Testis (tissue), 5 donors: Measurements from ENCODE around the gene CDH1. TPM values are rescaled to one million over a fixed set of nuclear protein-coding genes. Genes with fewer than 3 reads are reported as not detected.

Source experiments
- DNase-seq: peaks from one replicate; pipeline ENCODE4 v3.0.0-alpha.2; 2019
- H3K27ac ChIP-seq, 2 donors: fragments of 200-600 bp; sonication (generic); one replicate each; pipeline ENCODE4 v1.5.1; 2019
- H3K27me3 ChIP-seq: fragments of 200-600 bp; sonication (generic); one replicate; pipeline ENCODE4 v1.5.1; 2019
- H3K36me3 ChIP-seq: fragments of 200-600 bp; sonication (generic); one replicate; pipeline ENCODE4 v1.5.1; 2017; ENCODE audit warnings: low read depth; ENCODE audit errors: missing control alignments
- H3K4me1 ChIP-seq: fragments of 200-600 bp; sonication (generic); one replicate; pipeline ENCODE4 v1.5.1; 2019
- H3K4me3 ChIP-seq, 2 donors: fragments of 200-600 bp; sonication (generic); one replicate each; pipeline ENCODE4 v1.5.1; 2017 to 2019
- H3K9me3 ChIP-seq: fragments of 200-600 bp; sonication (generic); one replicate; pipeline ENCODE4 v1.5.1; 2017
- POLR2A ChIP-seq: fragments of 450-650 bp; IDR thresholded peaks from one replicate; pipeline ENCODE4 v1.6.1; 2017; ENCODE audit warnings: antibody characterized with exemption, mild to moderate bottlenecking, moderate library complexity
- WGBS, 2 donors: methylation state at CpG; one replicate each; pipeline ENCODE4 v1.1.5; 2018; 5-methylcytosine and 5-hydroxymethylcytosine counted together
- intact Hi-C: fragments of 100-400 bp; cut with DNase I; formaldehyde crosslinking; loops from one replicate; pipeline ENCODE4 v1.15.1; 2023; ENCODE audit warnings: low total_unique reads
- long read RNA-seq, 2 donors: transcript quantifications; one replicate each; lab custom pipeline, GENCODE V29; 2026
- polyA plus RNA-seq: library from polyadenylated mRNA; stranded (reverse); fragments of 350-450 nt; fragmentation: Illumina TruSeq; extraction: RNeasy Lipid Tissue Mini Kit (QIAGEN cat#74804); gene quantifications from one replicate; pipeline ENCODE4 v1.2.3, GENCODE V29; 2014; ENCODE audit warnings: low read depth, low replicate concordance; ENCODE audit not compliant: insufficient read depth
- total RNA-seq, 2 donors: library from RNA; depleted of rRNA; stranded (reverse); fragments of >200 nt; gene quantifications; one replicate each; pipeline ENCODE4 v1.2.3, GENCODE V29; 2016
- TF ChIP-seq, protein P1 (sequence below), 3 experiments: fragments of 450-650 bp in 2 of 3; fragments of 200-600 bp in 1 of 3; sonication (generic) in 1 of 3; IDR thresholded peaks; one replicate each; pipeline ENCODE4 v1.5.1; 2016 to 2019; ENCODE audit warnings: antibody characterized with exemption in 3 of 3, mild to moderate bottlenecking in 2 of 3, moderate library complexity in 1 of 3

CDH1 gene
- 1 to 10 TPM in 1 of 2 donors, under 1 TPM in 1; 0.94 to 2.1 TPM for total RNA-seq
- polyA plus RNA-seq: 5.5 TPM
- long read RNA-seq, donor 1, full-length matches to known transcripts: 3 of 3 reads
- long read RNA-seq, donor 1, partial matches to known transcripts: 0 of 3 reads
- long read RNA-seq, donor 1, other reads (novel, unspliced or antisense): 0 of 3 reads
- long read RNA-seq, donor 2: 0 reads

DNA sequence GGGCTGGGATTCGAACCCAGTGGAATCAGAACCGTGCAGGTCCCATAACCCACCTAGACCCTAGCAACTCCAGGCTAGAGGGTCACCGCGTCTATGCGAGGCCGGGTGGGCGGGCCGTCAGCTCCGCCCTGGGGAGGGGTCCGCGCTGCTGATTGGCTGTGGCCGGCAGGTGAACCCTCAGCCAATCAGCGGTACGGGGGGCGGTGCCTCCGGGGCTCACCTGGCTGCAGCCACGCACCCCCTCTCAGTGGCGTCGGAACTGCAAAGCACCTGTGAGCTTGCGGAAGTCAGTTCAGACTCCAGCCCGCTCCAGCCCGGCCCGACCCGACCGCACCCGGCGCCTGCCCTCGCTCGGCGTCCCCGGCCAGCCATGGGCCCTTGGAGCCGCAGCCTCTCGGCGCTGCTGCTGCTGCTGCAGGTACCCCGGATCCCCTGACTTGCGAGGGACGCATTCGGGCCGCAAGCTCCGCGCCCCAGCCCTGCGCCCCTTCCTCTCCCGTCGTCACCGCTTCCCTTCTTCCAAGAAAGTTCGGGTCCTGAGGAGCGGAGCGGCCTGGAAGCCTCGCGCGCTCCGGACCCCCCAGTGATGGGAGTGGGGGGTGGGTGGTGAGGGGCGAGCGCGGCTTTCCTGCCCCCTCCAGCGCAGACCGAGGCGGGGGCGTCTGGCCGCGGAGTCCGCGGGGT lies at the start of gene CDH1:
Gene CDH1 (plus strand): TSS at position 247 of the 684 bp plus-strand sequence. CDS start 124 bp downstream, at position 371.
- intact Hi-C loops: no loop called here
- 2 to 7% methylated on average over 33 to 48 of the region's 63 CpGs for WGBS, 2 donors
- no peaks in the 10 kb centered on the region for H3K9me3 ChIP-seq
- peak within 1 kb of the TSS; percentile 43 to 61 for H3K4me3 ChIP-seq
- peak; percentile 73 for DNase-seq
- H3K27ac ChIP-seq: no peak within 1 kb of the TSS
- peaks cover 10% of the 10 kb centered on the region for H3K4me1 ChIP-seq
- H3K36me3 ChIP-seq: no peaks in the 10 kb centered on the region
- TF ChIP-seq, protein P1, sequence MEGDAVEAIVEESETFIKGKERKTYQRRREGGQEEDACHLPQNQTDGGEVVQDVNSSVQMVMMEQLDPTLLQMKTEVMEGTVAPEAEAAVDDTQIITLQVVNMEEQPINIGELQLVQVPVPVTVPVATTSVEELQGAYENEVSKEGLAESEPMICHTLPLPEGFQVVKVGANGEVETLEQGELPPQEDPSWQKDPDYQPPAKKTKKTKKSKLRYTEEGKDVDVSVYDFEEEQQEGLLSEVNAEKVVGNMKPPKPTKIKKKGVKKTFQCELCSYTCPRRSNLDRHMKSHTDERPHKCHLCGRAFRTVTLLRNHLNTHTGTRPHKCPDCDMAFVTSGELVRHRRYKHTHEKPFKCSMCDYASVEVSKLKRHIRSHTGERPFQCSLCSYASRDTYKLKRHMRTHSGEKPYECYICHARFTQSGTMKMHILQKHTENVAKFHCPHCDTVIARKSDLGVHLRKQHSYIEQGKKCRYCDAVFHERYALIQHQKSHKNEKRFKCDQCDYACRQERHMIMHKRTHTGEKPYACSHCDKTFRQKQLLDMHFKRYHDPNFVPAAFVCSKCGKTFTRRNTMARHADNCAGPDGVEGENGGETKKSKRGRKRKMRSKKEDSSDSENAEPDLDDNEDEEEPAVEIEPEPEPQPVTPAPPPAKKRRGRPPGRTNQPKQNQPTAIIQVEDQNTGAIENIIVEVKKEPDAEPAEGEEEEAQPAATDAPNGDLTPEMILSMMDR (IDR thresholded peaks at IDR 0.05): no peak
- TF ChIP-seq POLR2A: no peak
- H3K27me3 ChIP-seq: peaks cover 3% of the 10 kb centered on the region

DNA sequence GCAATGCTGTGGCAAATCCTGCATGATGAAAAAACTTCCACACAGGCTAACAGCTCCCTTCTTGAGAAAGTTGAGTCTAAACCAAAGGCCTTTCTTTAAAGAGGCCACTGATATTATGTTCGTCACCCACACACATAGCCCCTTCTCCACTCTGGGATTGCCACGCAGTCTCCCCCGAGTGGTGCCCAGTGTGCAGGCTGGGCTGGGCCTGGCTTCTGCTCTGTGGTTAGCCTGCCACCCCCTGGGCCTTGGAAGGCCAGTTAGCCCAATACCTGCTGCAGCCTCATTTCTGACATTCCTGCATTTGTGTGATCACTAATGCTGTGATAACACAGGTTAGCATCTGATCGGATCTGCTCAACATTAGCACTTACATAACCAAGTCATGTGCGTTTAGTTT lies 47.2 kb upstream of the CDH1 start:
- intact Hi-C loops: no loop called here
- no peak overlapping the region for H3K27ac ChIP-seq
- no peak for DNase-seq
- no peak overlapping the region for H3K4me3 ChIP-seq
- no peaks in the 10 kb centered on the region for H3K4me1 ChIP-seq
- no peaks in the 10 kb centered on the region for H3K9me3 ChIP-seq
- WGBS, 2 donors: 81 to 84% methylated on average over 5 of the region's 5 CpGs
- no peaks in the 10 kb centered on the region for H3K27me3 ChIP-seq
- H3K36me3 ChIP-seq: no peaks in the 10 kb centered on the region
- TF ChIP-seq, protein P1 (IDR thresholded peaks at IDR 0.05): no peak
- TF ChIP-seq POLR2A: no peak

DNA sequence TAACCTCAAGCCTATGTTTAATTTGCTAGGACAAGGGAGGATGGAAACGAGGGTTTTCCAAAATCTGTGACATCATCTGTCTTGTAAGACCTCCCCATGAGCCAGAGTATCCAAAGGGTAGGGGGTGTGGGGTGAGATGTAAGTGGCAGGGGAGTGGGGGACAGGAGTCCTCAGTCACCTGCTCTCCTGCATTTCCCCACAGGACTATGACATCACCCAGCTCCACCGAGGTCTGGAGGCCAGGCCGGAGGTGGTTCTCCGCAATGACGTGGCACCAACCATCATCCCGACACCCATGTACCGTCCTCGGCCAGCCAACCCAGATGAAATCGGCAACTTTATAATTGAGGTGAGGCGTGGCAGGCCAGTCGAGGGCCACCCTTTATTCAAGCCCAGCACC lies 41.5 kb upstream of the CDH1 start:
- intact Hi-C loops: no loop called here
- H3K9me3 ChIP-seq: no peaks in the 10 kb centered on the region
- H3K4me1 ChIP-seq: no peaks in the 10 kb centered on the region
- H3K36me3 ChIP-seq: no peaks in the 10 kb centered on the region
- no peak for TF ChIP-seq POLR2A
- TF ChIP-seq, protein P1 (IDR thresholded peaks at IDR 0.05): no peak
- H3K27ac ChIP-seq: no peak overlapping the region
- 82 to 88% methylated on average over 10 to 11 of the region's 11 CpGs for WGBS, 2 donors
- no peak overlapping the region for H3K4me3 ChIP-seq
- no peaks in the 10 kb centered on the region for H3K27me3 ChIP-seq
- DNase-seq: no peak

DNA sequence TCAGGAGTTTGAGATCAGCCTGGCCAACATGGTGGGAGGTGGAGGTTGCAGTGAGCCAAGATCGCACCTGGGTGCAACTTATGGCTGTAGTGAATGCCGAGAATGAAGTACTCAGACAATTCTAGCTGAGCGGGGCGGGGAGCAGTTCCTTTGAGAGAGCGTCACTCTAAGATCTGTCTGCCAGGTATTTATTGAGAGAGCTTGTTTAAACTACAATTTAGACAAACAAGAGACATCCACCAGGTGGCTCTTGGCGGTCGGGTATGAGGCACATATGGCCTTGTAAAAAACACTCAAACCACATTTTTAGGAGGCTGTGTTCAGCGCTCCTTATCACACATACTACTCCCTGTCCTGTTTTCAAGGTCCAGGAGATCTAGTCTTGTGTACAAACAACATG lies 40.6 kb upstream of the CDH1 start:
- no peaks in the 10 kb centered on the region for H3K36me3 ChIP-seq
- no peaks in the 10 kb centered on the region for H3K9me3 ChIP-seq
- TF ChIP-seq POLR2A: no peak
- TF ChIP-seq, protein P1 (IDR thresholded peaks at IDR 0.05): no peak
- no peaks in the 10 kb centered on the region for H3K4me1 ChIP-seq
- intact Hi-C loops: no loop called here
- no peak overlapping the region for H3K27ac ChIP-seq
- H3K27me3 ChIP-seq: no peaks in the 10 kb centered on the region
- no peak for DNase-seq
- WGBS, 2 donors: 59 to 65% methylated on average over 8 of the region's 8 CpGs
- H3K4me3 ChIP-seq: no peak overlapping the region

DNA sequence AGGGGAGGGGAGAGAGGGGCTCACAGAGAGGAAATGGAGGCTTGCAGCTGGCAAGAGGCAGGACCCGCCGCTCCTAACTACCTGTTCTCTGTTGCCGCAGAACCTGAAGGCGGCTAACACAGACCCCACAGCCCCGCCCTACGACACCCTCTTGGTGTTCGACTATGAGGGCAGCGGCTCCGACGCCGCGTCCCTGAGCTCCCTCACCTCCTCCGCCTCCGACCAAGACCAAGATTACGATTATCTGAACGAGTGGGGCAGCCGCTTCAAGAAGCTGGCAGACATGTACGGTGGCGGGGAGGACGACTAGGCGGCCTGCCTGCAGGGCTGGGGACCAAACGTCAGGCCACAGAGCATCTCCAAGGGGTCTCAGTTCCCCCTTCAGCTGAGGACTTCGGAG lies 39.0 kb upstream of the CDH1 start:
- DNase-seq: peak; percentile 44
- intact Hi-C loops: no loop called here
- no peak for TF ChIP-seq POLR2A
- TF ChIP-seq, protein P1 (IDR thresholded peaks at IDR 0.05): no peak
- H3K9me3 ChIP-seq: no peaks in the 10 kb centered on the region
- no peaks in the 10 kb centered on the region for H3K27me3 ChIP-seq
- no peak overlapping the region for H3K4me3 ChIP-seq
- H3K27ac ChIP-seq: no peak overlapping the region
- H3K4me1 ChIP-seq: no peaks in the 10 kb centered on the region
- no peaks in the 10 kb centered on the region for H3K36me3 ChIP-seq
- 64 to 78% methylated on average over 22 to 23 of the region's 23 CpGs for WGBS, 2 donors
